ENCODE data around the gene PLPP1.
"Not testable (repeated sequence)": the region's sequence is repeated elsewhere in the genome, so short reads cannot be mapped to it uniquely, and the experiment has no call there.

Gene PLPP1

DNA sequence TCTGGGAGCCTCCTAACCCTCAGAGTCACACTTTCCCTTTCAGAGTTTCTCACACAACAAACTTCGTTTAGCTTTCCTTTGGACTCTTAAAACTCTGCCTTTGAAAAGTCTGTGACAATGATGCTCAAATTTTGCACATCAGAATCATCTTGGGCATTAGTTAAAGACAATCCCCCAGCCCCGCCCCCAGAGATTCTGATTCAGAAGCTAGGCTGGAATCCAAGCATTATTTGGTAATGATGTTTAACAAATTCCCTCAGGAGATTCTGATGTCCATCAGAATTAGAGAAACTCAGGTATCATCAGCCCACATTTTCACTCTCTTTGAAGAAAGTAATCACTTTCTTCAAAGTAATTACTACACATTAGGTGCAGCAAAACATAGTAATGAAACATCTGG lies 9.6 kb upstream of the PLPP1 start:
- DNase-seq (ENCODE audit: low spot score): no peak

DNA sequence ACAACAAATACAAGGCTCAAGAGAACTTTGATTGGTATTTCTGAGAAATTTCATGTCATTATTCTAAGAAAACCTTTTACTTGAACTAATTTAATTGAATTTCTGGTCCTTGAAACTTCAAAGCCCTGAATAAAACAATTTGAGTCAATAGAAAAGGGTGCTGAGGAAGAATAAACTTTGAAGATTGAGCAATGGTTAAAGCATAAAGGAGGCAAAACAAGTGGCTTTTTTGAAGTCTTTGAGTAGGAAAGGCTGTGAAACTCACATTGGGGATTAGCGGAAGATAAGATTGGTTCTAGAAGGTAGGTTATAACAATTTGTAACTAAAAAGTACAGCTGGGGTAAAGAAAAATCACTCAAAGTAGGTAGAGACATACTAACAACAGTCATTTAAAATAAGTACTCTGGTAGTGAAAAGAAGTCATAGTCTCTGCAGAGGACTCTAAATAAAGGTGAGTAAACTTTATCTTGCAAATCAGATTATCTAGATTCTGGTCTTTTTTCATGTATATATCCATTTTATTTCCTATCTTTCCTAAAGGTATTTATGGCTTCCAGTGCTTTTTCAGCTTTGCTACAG lies 6.4 kb upstream of the PLPP1 start:
- no peak for DNase-seq (ENCODE audit: low spot score)

DNA sequence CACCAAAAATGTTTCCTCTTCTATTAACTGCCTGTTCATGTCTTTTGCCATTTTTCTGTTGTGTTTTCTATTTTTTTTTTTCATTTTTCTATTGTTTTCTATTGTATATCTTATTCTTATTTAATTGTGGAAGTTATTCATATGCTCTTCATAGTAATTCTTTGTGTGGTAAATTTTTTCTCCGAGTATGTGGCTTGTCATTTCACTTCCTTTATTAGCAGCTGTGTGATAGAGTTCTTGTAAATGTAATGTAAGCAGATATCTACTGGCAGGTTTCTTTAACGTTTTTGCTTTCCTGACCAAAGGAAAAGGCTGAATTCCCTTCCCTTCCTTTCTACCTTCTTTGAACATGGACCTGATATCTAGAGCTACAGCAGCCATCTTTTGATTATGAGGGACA lies 5.8 kb upstream of the PLPP1 start:
- no peak for DNase-seq (ENCODE audit: low spot score)

DNA sequence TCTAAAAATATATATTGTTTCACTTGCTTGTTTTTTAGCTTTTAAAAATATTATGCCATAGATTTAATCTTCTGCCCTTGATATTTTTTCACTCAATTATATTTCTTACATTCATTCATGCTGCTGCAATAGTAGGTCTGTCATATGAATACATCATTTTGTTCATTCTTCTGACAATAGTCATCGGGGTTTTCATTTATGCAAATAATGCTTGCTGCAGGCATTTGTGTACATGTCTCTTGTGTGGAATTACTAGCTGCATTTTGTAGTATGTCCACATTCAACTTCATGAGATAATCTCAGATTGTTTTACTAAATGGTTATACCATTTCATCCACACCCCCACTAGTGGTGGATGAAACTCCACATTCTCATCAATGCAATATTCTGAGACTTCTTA lies 5.3 kb upstream of the PLPP1 start:
- no peak for DNase-seq (ENCODE audit: low spot score)

DNA sequence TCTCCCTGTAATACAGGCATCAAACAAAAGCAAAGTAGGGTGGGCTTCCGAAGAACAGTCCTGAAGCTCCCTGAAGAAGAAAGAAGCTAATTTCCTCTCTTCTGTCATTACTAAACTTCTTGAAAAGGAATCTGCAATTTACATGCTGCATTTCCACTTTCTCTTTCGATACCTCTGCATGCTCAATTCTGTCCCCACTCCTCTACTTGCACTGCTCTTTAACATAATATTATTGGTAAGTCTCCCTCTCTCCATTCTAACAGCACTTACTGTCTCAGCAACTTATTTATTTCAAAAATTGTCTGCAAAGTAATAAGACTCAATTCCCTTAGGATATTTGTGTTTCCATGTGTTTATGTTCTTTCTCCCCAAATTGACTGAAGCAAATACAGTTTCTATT lies 3.9 kb upstream of the PLPP1 start:
- DNase-seq (ENCODE audit: low spot score): no peak

DNA sequence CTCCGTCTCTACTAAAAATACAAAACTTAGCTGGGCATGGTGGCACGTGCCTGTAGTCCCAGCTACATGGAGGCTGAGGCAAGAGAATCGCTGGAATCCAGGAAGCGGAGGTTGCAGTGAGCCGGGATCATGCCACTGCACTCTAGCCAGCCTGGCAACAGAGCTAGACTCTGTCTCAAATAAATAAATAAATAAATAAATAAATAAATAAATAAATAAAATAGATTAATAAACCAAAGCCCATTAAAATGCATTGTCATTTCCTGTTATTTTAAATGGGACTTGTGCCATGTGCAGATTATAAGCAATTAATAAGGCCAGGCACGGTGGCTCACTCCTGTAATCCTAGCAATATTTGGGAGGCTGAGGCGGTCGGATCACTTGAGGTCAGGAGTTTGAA lies 2.6 kb upstream of the PLPP1 start:
- not testable (repeated sequence) for DNase-seq (ENCODE audit: low spot score)

DNA sequence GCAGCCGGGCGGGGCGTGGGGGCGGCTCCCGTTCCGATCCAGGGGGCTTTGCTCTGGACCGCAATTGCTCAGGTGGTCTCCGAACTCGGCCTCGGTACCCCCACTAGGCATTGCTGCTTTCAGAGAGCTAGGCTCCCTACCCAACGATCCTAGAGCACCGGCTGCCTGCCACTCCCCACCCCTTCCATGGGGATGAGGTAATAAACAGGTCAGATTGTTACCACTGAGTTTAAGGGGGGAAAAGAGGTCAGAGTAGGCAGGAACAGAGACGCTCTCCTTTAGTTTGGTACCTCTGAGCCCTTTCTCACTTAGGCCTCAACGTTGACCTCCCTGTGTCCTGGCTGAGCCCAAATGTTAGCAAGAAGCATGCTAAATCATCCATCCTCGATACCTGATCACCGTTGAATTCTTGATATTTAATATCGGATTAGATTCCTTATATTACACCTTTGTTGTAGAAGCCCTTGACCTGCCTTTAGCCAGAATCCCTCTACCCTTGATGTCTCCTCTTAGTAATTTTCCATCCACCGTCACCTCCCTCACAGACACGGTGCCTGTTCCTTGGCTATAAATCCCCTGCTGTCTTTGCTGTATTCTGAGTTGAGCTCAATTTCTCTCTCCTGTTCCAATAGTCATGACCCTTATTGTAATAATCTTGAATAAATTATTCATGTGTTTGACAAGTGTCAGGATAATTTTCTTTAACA lies 588 bp upstream of the PLPP1 start:
- no peak for DNase-seq (ENCODE audit: low spot score)

DNA sequence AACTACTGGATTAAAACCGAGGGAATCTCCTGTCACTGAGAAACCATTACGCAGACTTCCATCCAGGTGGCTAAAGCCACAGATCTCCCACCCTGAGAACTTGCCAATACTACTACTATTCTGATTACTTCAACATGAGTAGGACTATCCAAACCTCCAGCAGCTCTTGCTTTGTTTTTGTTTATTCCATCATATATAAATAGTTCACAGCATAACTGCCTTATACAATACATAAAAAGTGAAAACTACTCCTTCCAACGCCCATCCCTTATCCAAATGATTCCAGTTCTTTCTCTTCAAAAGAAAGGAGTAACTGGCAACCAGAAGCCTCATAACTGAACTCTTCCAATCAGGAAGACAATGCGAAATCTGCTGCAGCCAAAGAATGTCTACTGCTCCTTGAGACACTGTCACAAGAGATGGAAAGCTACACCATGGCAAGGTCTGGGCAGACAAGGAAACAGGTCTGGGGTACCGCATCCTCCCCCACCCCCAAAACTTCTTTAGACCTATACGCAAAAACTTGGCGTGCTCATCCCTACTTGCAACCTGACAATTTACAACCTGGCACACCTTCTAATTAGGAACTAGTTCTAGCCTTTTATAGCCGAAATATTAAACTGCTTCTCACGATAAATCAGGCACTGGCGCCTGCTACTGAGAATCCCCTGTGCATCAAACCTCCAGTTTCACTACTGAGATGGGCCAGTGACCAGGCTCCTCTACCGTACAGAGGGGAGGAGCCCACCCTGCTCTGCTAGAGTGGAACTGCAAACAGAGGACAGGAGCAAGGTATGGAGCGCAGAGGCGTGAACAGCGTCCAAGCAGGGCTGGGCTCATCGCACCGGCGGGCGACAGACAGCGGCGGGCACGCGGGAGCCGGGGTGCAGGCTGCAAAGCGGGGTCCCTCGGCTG lies 986 bp downstream of the PLPP1 start:
- DNase-seq (ENCODE audit: low spot score): peak; percentile 81

DNA sequence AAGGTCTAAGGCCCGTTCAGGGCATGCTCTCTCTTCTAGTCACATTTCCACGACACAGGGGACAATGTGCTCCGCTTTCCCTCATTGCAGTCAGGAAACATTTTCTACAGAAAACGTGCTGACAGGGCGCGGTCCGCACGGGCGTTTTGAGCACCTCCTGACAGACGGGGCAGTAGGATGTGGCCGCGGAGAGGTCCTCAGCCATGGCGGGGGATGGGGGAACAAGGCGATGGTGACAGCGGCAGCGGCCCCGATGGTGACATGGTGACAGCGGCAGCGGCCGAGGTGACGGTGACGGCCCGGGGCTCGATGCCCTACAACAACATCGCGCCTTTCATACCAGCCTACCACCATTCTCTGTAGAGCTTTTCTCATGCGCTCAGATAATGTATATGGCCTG lies 4.1 kb downstream of the PLPP1 start:
- DNase-seq (ENCODE audit: low spot score): peak; percentile 52

DNA sequence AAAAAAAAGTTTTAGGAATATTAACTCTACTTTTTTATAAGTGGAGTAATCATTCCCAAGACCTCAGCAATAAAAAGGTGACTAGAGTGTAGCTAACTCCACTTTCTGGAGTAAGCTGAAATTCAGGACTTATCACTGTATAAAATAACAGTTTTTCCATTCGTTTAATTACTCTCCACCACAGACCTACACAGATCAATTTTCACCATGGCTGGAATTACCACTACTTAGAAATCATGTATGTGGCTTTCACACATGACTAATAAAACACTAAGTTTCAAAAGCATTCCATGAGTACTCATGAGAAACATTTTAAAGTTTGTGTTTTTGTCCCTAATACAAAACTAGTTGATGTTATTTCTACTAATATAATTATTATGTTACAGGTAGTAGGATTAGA lies 9.9 kb downstream of the PLPP1 start:
- DNase-seq (ENCODE audit: low spot score): no peak

DNA sequence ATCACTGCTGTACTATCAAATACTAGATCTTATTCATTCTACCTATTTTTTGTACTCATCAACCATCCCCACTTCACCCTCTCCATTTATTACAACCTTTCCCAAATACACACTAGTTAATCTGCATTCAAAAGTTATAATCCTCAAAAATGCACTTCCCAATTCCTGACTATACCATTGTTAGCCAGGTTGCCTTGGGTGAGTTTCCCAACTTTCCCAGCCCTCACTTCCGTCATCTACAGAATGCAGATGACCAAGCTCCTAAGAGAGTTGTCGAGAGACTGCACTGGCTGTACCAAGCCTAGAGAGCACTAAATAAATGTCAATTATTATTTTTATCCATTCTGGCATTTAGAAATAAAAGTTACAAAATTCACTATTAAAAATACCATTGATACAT lies 11.5 kb downstream of the PLPP1 start:
- no peak for DNase-seq (ENCODE audit: low spot score)

DNA sequence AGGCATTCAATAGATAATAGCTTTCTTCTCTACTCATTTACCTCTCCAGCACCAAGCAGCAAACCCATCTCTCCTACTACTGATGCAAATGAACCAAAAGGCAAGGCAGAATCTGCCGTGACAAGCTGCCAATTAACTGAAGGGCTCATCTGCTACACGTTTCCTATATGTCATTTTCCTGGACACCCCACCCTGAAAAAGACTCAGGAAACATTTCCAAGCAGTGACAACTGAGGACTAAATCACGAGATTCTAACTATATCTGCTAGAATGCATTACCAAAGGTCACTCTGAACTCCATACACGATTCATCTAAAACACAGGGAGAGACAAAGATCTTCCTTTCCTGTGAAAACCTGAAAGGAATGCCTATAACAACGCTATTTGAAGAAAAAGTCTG lies 12.9 kb downstream of the PLPP1 start:
- no peak for DNase-seq (ENCODE audit: low spot score)

DNA sequence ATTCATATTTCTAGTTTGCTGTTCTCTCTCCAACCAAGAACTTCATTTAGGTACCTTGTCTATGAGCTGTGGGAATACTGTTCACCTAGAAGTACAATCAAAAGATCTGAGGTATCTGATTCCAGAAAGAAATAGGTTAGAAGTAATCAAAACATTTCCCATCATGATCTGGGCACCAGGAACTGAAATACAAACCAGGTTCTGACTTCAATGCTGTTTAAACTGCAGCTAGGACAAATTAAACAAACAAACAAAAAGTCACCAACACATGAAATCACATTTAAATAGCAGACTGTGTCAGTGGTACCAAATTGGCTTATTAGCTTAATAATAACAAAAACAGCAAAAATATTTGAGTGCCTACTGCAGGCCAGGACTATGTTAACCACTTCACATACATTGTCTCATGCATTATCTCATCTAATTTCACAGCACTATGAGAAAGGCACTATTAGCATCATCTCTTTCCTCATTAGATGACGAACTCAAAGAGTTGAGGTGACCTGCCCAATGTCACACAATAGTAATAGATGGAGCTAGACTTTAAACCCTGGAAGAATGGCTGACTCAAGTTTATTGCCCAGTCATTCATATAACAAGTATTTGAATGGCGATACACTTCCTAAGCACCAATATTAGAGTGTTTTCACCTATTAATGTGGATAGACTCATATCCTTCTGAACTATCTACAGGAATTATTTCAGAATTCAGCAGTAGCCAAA lies 14.5 kb downstream of the PLPP1 start:
- no peak for DNase-seq (ENCODE audit: low spot score)

DNA sequence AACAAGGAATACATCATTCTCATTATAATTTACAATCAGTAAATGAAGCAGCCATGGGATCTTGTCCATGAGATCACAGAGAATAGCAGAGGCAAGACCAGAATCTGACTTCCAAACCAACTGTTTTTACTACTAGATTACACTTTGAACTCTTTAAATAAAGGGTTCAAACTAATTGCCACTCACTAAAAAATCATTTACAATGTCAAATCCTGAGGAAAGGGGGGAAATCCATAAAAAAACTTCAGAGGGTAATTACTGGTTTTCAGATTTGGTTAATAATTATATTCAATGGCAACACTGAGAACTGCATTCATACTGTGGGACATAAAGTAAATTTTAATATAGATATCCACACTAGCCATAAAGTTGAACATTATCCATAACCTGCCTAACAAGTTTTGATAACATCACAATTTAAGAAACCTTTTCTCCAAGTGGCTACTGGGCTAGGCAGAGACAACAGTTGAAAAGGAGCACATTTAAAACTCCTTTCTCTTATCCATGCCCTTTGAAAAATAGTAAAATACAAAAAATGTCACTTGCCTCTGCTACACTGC lies 15.9 kb downstream of the PLPP1 start:
- DNase-seq (ENCODE audit: low spot score): no peak

DNA sequence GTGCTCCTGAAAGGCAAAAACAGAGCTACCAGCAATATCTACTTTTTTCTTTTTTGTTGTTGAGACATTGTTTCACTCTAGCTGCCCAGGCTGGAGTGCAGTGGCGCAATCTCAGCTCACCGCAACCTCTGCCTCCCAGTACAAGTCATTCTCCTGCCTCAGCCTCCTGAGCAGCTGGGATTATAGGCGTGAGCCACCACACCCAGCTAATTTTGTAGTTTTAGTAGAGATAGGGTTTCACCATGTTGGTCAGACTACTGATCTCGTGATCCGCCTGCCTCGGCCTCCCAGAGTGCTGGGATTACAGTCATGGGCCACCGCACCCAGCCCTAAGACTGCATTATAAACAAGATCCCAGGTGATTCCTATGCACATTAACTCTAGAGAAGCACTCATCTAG lies 17.0 kb downstream of the PLPP1 start:
- DNase-seq (ENCODE audit: low spot score): no peak

DNA sequence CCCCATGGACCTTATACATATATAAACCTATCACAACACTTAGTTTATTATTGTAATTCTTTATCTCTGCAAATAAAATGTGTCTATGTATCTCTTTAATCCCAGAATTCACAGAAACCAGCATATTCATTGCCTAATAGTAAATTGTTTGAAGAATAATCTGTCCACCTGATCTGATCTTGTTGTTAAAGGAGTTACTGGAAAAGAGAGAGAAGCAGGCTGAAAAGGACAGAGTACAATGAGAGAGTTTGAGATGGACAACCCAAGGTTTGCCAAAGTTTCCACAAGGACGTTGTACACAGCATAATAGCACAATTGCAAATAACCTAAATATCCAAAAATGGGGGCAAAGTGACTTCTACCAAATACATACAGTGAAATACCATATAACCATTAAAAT lies 23.8 kb downstream of the PLPP1 start:
- DNase-seq (ENCODE audit: low spot score): no peak

DNA sequence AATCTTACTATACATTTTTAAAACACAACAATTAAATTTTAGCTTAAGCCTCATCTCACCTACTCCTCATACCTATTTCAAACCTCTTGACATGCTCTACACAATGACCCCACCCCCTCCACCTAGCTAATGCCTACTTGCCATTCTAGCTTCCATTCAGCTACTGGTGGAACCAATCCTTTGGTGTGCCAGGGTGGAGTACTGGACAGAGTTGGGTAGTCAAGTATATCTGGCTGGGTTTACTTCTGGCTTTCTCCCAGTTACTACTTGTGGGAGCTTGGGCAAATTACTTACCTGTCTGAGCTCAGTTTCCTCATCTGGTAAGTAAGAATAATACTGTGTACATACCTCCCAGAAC lies 24.3 kb downstream of the PLPP1 start:
- no peak for DNase-seq (ENCODE audit: low spot score)

DNA sequence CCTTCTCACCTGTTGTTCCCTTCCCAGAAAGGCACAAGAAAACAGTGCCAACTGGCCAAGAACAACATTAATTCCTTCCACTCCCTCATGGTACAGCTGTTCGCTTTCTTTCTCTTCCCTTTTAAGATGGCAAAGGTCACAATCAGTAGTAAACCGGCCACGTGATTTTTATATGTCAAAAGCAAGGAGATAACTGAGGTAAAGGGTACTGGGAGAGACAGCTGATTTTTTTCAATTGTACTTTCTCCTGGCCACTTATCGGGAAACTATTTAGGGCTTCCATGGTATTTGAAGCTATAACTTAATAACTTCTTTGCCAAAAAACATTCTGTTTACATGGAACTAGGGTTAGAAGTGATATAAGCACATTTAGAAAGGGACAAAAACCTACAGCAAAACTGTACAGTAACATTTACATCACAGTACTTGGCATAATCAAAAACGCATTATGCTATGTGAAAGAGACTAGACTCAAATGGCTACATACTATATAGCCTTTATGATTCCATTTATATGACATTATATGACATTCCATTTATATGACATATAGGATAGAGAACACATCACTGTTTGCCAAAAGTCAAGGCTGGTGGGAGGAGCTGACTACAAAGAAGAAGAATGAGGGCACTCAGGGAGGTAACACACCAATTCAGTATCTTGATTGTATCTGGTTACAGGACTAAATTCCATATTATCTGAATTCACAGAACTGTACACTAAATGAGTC lies 24.8 kb downstream of the PLPP1 start:
- DNase-seq (ENCODE audit: low spot score): no peak

DNA sequence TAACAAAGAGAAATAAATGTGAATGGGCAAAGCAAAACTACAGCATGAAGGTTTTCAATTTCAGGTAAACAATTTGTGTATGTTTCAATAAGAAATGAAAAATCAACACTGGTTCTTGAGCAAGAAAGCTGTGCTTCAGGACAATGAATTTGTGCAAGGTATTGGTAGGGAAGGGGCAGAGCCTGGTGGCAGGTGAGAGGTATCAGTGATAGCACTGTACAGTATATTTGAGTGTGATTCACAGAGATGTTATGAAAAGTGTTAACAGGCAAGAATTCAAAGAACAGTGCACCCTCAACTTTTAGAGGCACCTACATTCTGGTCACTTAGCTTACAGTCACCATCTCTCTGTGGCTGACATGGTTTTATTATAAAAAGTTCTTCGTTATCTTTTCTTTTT lies 25.7 kb downstream of the PLPP1 start:
- DNase-seq (ENCODE audit: low spot score): no peak

DNA sequence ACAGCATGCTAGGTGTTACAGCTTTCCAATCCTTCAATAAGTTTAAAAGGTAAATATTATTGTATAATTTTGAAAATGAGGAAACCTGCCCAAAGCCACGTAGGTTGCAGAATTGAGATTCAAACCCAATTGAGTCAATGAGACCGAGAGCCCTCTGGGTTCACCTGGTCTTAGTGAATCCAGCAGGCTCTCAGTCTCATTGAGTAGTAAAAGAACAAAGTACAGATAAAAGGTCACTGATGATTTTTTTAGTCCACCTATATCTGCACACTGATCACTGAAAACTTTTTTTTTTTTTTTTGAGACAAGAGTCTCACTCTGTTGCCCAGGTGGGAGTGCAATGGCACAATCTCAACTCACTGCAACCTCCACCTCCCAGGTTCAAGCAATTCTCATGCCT lies 27.2 kb downstream of the PLPP1 start:
- DNase-seq (ENCODE audit: low spot score): no peak

DNA sequence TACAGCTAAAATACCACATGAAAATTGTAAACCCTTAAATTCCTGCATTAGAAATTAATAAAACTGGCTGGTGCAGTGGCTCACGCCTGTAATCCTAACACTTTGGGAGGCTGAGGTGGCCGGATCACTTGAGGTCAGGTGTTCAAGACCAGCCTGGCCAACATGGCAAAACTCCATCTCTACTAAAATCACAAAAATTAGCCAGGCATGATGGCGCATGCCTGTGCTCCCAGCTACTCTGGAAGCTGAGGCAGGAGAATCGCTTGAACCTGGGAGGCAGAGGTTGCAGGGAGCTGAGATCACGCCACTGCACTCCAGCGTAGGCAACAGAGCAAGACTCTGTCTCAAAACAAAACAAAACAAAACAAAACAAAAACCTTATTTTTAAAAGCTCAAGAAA lies 29.1 kb downstream of the PLPP1 start:
- DNase-seq (ENCODE audit: low spot score): not testable (repeated sequence)

DNA sequence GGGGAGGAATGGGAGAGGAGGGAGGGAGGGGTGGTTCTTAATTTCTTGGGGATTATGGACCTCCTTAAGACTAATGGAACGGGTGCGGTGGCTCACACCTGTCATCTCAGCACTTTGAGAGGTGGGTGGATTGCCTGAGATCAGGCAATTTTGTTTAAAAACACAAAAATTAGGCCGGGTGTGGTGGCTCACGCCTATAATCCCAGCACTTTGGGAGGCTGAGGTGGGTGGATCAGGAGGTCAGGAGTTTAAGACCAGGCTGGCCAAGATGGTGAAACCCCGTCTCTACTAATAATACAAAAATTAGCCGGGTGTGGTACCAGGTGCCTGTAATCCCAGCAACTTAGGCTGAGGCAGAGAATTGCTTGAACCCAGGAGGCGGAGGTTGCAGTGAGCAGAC lies 30.8 kb downstream of the PLPP1 start:
- DNase-seq (ENCODE audit: low spot score): not testable (repeated sequence)

All from ecto neural progenitor cell (in vitro differentiated cells).